Endothelial cell of umbilical vein (primary cell): ENCODE measurements around the gene DAPK2. TPM values are rescaled to one million over a fixed set of nuclear protein-coding genes. Genes with fewer than 3 reads are reported as not detected.
A peak's percentile ranks its signal among the peaks of the same experiment; 100 is the strongest.

Experiments
- BruUV-seq: library from RNA; stranded (reverse); fragments of 400-500 nt; replicated peaks from 2 replicates; lab custom pipeline; 2021; lab: Mats Ljungman, UMichigan
- CTCF ChIA-PET: fragments of 300-600, 350-600 bp; sonication (Branson Sonifier 250); formaldehyde crosslinking; loops from one replicate; lab custom pipeline; 2021; ENCODE audit warnings: antibody characterized with exemption, inconsistent platforms; lab: Charles Lee
- POLR2A ChIA-PET: fragments of 300-600, 350-600 bp; sonication (Branson Sonifier 250); formaldehyde crosslinking; loops from one replicate; lab custom pipeline; 2021; ENCODE audit warnings: antibody characterized with exemption, inconsistent platforms; lab: Charles Lee
- DNase-seq: peaks from one replicate; pipeline ENCODE4 v3.0.0-alpha.2; 2011; ENCODE audit warnings: low read depth, low spot score
- FAIRE-seq: peaks from 2 replicates; lab custom pipeline; 2011; peaks lifted over from hg19 to GRCh38; lab: Jason Lieb, UNC
- H2AFZ ChIP-seq: 2 replicates; pipeline ENCODE4 v1.6.0; 2012; ENCODE audit warnings: low read depth, low read length, control low read depth, inconsistent platforms
- H3K27ac ChIP-seq: 2 replicates; pipeline ENCODE4 v1.5.1; 2011; ENCODE audit warnings: low read depth, mild to moderate bottlenecking, control low read depth, low read length, moderate library complexity; ENCODE audit not compliant: insufficient read depth
- H3K27me3 ChIP-seq, 2 experiments: 2 replicates each; pipeline versions ENCODE4 v1.6.0 to v1.6.1; 2011; ENCODE audit warnings: low read length in 2 of 2, mixed read lengths in 1 of 2; ENCODE audit not compliant: control insufficient read depth in 2 of 2, insufficient read depth in 2 of 2
- H3K36me3 ChIP-seq, 2 experiments: 2 replicates in 1 of 2; 3 replicates in 1 of 2; pipeline ENCODE4 v1.5.1; 2011; ENCODE audit warnings: low read length in 2 of 2, mild to moderate bottlenecking in 1 of 2, moderate library complexity in 1 of 2; ENCODE audit not compliant: control insufficient read depth in 2 of 2, insufficient read depth in 2 of 2; ENCODE audit errors: extremely low read depth in 1 of 2
- H3K4me1 ChIP-seq: 3 replicates; pipeline ENCODE4 v1.5.1; 2011; ENCODE audit warnings: mild to moderate bottlenecking, low read length; ENCODE audit not compliant: control insufficient read depth, insufficient read depth; ENCODE audit errors: extremely low read depth
- H3K4me2 ChIP-seq: 2 replicates; pipeline ENCODE4 v1.6.1; 2011; ENCODE audit warnings: low read length, control low read depth, mixed read lengths; ENCODE audit not compliant: insufficient read depth
- H3K4me3 ChIP-seq, 3 experiments: fragments of 200-600 bp in 1 of 3; sonication (generic), shearing (Covaris generic) in 1 of 3; replicated peaks in 1 of 3; 2 replicates each; pipeline ENCODE4 v1.5.1; 2011 to 2016; ENCODE audit warnings: control low read depth in 3 of 3, low read length in 3 of 3, mild to moderate bottlenecking in 2 of 3, inconsistent platforms in 1 of 3, low read depth in 1 of 3, moderate library complexity in 1 of 3; ENCODE audit not compliant: insufficient read depth in 1 of 3
- H3K79me2 ChIP-seq: 2 replicates; pipeline ENCODE4 v1.6.0; 2012; ENCODE audit warnings: low read length, inconsistent platforms; ENCODE audit not compliant: control insufficient read depth, insufficient read depth
- H3K9ac ChIP-seq: replicated peaks from 2 replicates; pipeline ENCODE3; 2011; ENCODE audit warnings: low read length, control low read depth; ENCODE audit not compliant: insufficient read depth; ENCODE audit errors: extremely low read depth
- H3K9me1 ChIP-seq: replicated peaks from 3 replicates; pipeline ENCODE4 v1.6.0; 2011; ENCODE audit warnings: mild to moderate bottlenecking, low read length; ENCODE audit not compliant: control insufficient read depth, insufficient read depth; ENCODE audit errors: extremely low read depth
- H3K9me3 ChIP-seq: replicated peaks from 2 replicates; pipeline ENCODE4 v1.5.1; 2012; ENCODE audit warnings: low read length, inconsistent platforms; ENCODE audit not compliant: control insufficient read depth, insufficient read depth
- H4K20me1 ChIP-seq: replicated peaks from 2 replicates; pipeline ENCODE3; 2011; ENCODE audit warnings: mild to moderate bottlenecking, low read length; ENCODE audit not compliant: control insufficient read depth, insufficient read depth; ENCODE audit errors: extremely low read depth
- FOS ChIP-seq: IDR thresholded peaks from 2 replicates; pipeline ENCODE4 v1.6.1; 2011; ENCODE audit warnings: mild to moderate bottlenecking, low read length, moderate library complexity, borderline replicate concordance; ENCODE audit not compliant: insufficient read depth
- GATA2 ChIP-seq: IDR thresholded peaks from 2 replicates; pipeline ENCODE4 v1.7.0; 2011; ENCODE audit warnings: low read depth, mild to moderate bottlenecking, moderate library complexity, mixed read lengths, low read length; ENCODE audit not compliant: insufficient read length, insufficient read depth
- JUN ChIP-seq: IDR thresholded peaks from 2 replicates; pipeline ENCODE4 v1.6.1; 2011; ENCODE audit warnings: borderline replicate concordance, low read depth; ENCODE audit not compliant: insufficient read length, insufficient read depth
- MAX ChIP-seq: IDR thresholded peaks from 2 replicates; pipeline ENCODE4 v1.6.1; 2011; ENCODE audit not compliant: insufficient read depth, insufficient read length
- POLR2A ChIP-seq: IDR thresholded peaks from 2 replicates; pipeline ENCODE4 v1.6.1; 2012; ENCODE audit warnings: low read depth, mild to moderate bottlenecking, control low read depth, low read length
- POLR2AphosphoS5 ChIP-seq: IDR thresholded peaks from 2 replicates; pipeline ENCODE4 v1.6.1; 2012; ENCODE audit warnings: low read depth, mild to moderate bottlenecking, control low read depth, low read length, moderate library complexity; ENCODE audit not compliant: insufficient read depth
- dilution Hi-C: fragments of 300-500 bp; cut with MboI; formaldehyde crosslinking; loops from one replicate; pipeline ENCODE4 v1.15.0; 2019; ENCODE audit warnings: low sequenced_read_pairs; ENCODE audit not compliant: extremely low pct_ligation_motif_present
- intact Hi-C: fragments of 100-400 bp; cut with micrococcal nuclease; formaldehyde crosslinking; loops from one replicate; pipeline ENCODE4 v1.10.0; 2022
- polyA plus RNA-seq, 4 experiments: library from polyadenylated mRNA; depleted of rRNA in 3 of 4; stranded (reverse) in 3 of 4; unstranded in 1 of 4; fragments of >200 nt; gene quantifications; 2 replicates each; pipeline versions ENCODE4 v1.2.1 to v1.2.3, GENCODE V29; 2011 to 2012; ENCODE audit warnings: missing spikeins in 1 of 4
- total RNA-seq: library from RNA; stranded (reverse); gene quantifications from 2 replicates; pipeline ENCODE4 v1.2.3, GENCODE V29; 2021
- TF ChIP-seq, protein P1 (sequence below), 2 donors: IDR thresholded peaks; 1 replicate in 1 of 2; 2 replicates in 1 of 2; pipeline ENCODE4 v1.5.1; 2011; ENCODE audit warnings: low read length in 2 of 2, mild to moderate bottlenecking in 2 of 2, moderate library complexity in 2 of 2, control low read depth in 1 of 2, inconsistent platforms in 1 of 2, low read depth in 1 of 2; ENCODE audit not compliant: insufficient read depth in 1 of 2; ENCODE audit errors: extremely low read depth in 1 of 2

DAPK2 gene
- total and polyA plus RNA-seq, 2 donors (not counting 3 experiments of a cell fraction or from before 2014, with no cell fraction given): 2.8 to 6.7 TPM

GRCh38 chr15:63870487-63871209, 175.6 kb downstream of the DAPK2 start:
- no peaks in the 10 kb centered on the region for H3K9me1 ChIP-seq
- no peak overlapping the region for H2AFZ ChIP-seq
- ChIA-PET CTCF (interaction anchor here (0.8 to 4.6 kb wide), 11 partner anchors 10 to 175 kb away, joined by 3 to 16 read pairs (median 7); partner anchors contain the start of gene DAPK2), POLR2A (no interaction called here)
- no peaks in the 10 kb centered on the region for H3K79me2 ChIP-seq
- no peaks in the 10 kb centered on the region for H3K36me3 ChIP-seq
- peaks cover 0 to 3% of the 10 kb centered on the region in 2 experiments for H3K27me3 ChIP-seq
- intact Hi-C loops: loop anchor here (5.0 kb wide), 1 partner anchor 38 kb away; the partner anchor contains the start of gene HERC1
- H3K4me1 ChIP-seq: no peaks in the 10 kb centered on the region
- no peaks in the 10 kb centered on the region for H3K9me3 ChIP-seq
- dilution Hi-C loops: no loop called here
- TF ChIP-seq JUN (no peak), GATA2 (no peak), POLR2A (no peak), POLR2AphosphoS5 (peak; percentile 55), MAX (peak; percentile 57), FOS (no peak)
- TF ChIP-seq, protein P1, sequence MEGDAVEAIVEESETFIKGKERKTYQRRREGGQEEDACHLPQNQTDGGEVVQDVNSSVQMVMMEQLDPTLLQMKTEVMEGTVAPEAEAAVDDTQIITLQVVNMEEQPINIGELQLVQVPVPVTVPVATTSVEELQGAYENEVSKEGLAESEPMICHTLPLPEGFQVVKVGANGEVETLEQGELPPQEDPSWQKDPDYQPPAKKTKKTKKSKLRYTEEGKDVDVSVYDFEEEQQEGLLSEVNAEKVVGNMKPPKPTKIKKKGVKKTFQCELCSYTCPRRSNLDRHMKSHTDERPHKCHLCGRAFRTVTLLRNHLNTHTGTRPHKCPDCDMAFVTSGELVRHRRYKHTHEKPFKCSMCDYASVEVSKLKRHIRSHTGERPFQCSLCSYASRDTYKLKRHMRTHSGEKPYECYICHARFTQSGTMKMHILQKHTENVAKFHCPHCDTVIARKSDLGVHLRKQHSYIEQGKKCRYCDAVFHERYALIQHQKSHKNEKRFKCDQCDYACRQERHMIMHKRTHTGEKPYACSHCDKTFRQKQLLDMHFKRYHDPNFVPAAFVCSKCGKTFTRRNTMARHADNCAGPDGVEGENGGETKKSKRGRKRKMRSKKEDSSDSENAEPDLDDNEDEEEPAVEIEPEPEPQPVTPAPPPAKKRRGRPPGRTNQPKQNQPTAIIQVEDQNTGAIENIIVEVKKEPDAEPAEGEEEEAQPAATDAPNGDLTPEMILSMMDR (IDR thresholded peaks at IDR 0.05; ENCODE audit: extremely low read depth in 1 of 2, insufficient read depth in 1 of 2, low read depth in 1 of 2, low read length in 2 of 2): no peak
- H3K4me3 ChIP-seq: no peak overlapping the region
- no peak overlapping the region for H3K4me2 ChIP-seq
- DNase-seq (peak; percentile 78), FAIRE-seq (peak; percentile 87)
- no peak overlapping the region for H3K9ac ChIP-seq
- BruUV-seq: no TSS peak
- H3K27ac ChIP-seq: no peak overlapping the region
- H4K20me1 ChIP-seq: no peaks in the 10 kb centered on the region
